HPDE6-E6E7 (cell line): Measurements from ENCODE around the gene STRIP1.
A peak's percentile ranks its signal among the peaks of the same experiment; 100 is the strongest.

ENCODE experiments used
- DNase-seq: peaks from one replicate; pipeline ENCODE4 v3.0.0; 2011; ENCODE audit warnings: missing footprints; ENCODE audit errors: extremely low spot score

STRIP1 gene

GRCh38 chr1:110049801-110050601, 15.6 kb downstream of the STRIP1 start:
- DNase-seq = no peak

GRCh38 chr1:110050602-110051261, 16.3 kb downstream of the STRIP1 start:
- DNase-seq = no peak

- DNase-seq = no peak
These were observed 16.8 kb downstream of the STRIP1 start for GRCh38 chr1:110051262-110051648.

- peak; percentile 37 for DNase-seq
These were observed 19.4 kb downstream of the STRIP1 start for GRCh38 chr1:110053552-110054428.

GRCh38 chr1:110055493-110056284, 21.3 kb downstream of the STRIP1 start:
- no peak for DNase-seq

DNA sequence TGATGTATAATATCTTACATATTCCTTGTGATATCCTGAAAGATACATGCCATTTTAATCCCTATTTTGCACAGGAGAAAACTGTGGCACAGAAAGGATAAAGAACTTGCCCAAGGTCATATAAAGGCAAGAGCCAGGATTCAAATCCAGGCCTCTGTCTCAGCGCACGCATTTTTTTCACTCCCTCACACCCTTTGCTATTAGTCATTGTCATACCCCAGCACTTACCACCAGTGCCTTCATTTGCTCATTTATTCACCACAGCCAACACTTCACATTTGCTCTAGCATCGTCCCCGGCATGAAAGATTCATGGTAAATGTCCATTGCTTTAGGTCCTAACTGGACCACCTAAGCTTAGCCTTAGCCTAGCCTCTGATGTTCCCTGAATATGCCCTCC, 21.9 kb downstream of the STRIP1 start:
- no peak for DNase-seq

DNA sequence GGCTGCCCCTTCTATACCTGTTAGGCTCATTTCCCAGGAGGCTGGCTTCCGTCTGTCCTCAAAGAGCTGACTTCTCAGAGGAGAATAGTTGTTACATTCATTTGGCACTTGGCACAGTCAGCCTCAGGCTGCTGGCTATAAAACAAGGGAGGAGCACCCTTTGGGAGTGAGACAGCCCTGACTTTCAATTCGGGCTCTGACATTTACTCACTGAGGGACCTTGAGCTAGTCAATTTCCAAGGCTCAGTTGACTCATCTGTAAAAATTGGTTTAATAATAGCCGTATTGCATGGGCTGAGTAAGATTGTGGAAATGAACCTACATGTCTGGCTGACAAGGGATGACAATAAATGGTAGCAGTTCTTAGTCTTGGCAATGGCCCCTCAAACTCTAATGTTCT, 22.4 kb downstream of the STRIP1 start:
- no peak for DNase-seq

GRCh38 chr1:110057963-110058518, 23.6 kb downstream of the STRIP1 start:
- DNase-seq = no peak

DNA sequence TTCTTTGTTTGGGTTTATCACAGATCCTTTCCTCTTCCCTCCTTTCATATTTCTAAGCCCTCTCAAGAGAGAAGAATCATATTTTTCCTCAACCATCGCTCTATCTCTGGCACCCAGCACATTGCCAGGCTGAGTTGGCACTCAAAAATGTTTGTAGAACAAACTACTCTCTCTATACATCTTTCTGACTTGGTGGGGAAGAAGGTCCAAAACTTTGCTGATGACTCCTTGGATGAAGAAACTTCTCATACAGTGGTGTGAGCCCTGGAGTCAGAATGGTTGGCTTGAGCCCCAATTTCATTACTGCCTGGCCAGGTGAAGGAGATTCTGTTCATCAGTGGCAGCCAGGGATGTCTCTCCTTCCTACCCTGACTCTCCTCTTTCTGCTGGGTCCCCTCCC, 24.2 kb downstream of the STRIP1 start:
- no peak for DNase-seq

DNA sequence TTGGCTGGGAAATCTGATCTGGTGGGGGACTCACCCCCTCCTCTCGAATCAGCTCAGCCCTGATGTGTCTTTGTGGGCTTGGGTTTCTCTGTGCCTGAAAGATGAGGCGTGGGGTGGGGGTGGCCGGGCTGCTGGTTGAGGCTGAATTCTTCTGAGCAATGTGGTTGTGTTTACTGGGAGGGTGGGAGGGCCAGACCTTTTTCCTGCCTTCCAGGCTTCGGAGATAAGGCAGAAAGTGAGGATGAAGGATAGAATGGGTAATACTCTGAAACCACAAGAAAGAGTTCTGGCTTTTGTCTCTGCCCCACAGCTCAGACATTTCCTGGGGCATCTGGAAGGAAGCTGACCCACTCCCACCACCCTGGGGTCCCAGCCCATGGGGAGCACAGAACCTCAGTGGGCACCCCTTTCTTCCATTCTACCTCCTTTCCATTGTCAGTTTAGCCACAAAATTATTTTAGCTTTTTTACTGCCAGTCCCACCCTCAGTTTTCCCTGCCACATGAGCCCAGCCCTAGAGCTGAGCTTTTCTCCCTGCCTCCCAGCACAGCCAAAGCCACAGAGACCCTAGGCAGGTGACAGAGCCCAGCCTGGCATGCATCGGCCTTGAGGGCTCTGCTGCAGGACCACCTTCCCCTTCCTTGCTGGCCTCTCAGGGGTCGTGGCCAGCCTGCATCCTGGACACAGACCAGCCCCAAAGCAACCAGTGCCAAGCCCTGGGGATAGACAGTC, 24.9 kb downstream of the STRIP1 start:
- DNase-seq = no peak

- peak; percentile 38 for DNase-seq
These were observed 25.7 kb downstream of the STRIP1 start for GRCh38 chr1:110060034-110060661.

- DNase-seq = no peak
These were observed 26.2 kb downstream of the STRIP1 start for GRCh38 chr1:110060662-110061060.

GRCh38 chr1:110061341-110061740, 26.9 kb downstream of the STRIP1 start:
- DNase-seq = no peak

GRCh38 chr1:110062612-110063011, 28.2 kb downstream of the STRIP1 start:
- DNase-seq = no peak

- DNase-seq = no peak
These were observed 29.4 kb downstream of the STRIP1 start for GRCh38 chr1:110063781-110064180.

- DNase-seq = no peak
These were observed 30.3 kb downstream of the STRIP1 start for GRCh38 chr1:110064576-110065337.

- DNase-seq = no peak
These were observed 31.4 kb downstream of the STRIP1 start for GRCh38 chr1:110065841-110066240.

- no peak for DNase-seq
These were observed 33.1 kb downstream of the STRIP1 start for GRCh38 chr1:110067479-110067892.
